ENCODE results near the gene IER5. TPM values are rescaled to one million over a fixed set of nuclear protein-coding genes. Genes with fewer than 3 reads are reported as not detected.

The IER5 gene
- total and polyA plus RNA-seq, 2 of the 13 experiments (the other 11 are each of a cell fraction or from before 2014, with no cell fraction given), result 2.5 to 3.5 TPM

DNA sequence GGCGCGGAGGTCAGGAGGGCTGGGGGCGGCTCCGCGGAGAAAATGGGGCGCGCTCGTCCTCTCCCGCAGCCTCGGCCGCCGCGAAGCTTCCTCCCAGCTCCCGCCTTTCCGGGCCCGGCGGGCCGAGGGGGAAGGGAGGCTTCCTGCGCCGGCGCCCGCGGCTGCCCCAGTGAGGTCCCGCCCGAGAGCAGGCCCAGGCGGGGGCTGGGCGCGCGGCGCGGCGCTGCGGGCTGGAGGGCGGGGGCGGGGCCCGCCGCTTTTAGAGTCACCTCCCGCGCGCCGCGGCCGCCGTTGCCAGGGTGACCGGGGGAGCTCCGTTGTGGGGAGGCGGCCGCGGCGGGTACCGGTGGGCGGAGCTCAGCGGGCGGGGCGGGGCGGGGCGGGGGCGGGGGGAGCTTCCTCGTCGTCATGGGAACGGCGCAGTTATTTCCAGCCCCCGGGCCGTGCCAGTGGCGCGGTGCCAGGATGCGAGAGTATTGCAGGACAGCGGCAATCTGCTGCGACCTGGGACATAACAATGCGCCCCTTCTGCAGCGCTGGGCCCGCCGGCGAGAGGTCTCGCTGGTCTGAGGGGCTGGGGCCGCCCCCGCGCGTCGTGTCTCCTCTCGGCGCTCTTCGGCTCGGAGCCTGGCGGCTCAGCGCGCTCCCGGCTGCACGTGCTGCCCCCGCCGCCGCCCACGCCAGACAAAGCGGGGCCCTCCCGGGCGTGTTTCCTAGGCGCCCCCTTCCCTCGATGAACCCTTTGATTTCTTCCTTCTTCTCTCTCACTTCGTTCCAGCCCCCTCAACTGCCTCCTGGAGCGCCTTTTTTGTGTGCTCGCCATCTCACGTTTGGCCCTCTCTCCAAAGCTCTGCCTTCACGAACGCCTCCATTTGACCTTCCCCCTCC is 16.9 kb downstream of the IER5 start (continued):
- TF ChIP-seq, protein P1, sequence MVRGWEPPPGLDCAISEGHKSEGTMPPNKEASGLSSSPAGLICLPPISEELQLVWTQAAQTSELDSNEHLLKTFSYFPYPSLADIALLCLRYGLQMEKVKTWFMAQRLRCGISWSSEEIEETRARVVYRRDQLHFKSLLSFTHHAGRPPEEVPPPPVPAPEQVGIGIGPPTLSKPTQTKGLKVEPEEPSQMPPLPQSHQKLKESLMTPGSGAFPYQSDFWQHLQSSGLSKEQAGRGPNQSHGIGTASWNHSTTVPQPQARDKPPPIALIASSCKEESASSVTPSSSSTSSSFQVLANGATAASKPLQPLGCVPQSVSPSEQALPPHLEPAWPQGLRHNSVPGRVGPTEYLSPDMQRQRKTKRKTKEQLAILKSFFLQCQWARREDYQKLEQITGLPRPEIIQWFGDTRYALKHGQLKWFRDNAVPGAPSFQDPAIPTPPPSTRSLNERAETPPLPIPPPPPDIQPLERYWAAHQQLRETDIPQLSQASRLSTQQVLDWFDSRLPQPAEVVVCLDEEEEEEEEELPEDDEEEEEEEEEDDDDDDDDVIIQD (CRISPR knock-in tag; IDR thresholded peaks at IDR 0.05; ENCODE audit: low read depth), result no peak
- TF ChIP-seq, protein P2, sequence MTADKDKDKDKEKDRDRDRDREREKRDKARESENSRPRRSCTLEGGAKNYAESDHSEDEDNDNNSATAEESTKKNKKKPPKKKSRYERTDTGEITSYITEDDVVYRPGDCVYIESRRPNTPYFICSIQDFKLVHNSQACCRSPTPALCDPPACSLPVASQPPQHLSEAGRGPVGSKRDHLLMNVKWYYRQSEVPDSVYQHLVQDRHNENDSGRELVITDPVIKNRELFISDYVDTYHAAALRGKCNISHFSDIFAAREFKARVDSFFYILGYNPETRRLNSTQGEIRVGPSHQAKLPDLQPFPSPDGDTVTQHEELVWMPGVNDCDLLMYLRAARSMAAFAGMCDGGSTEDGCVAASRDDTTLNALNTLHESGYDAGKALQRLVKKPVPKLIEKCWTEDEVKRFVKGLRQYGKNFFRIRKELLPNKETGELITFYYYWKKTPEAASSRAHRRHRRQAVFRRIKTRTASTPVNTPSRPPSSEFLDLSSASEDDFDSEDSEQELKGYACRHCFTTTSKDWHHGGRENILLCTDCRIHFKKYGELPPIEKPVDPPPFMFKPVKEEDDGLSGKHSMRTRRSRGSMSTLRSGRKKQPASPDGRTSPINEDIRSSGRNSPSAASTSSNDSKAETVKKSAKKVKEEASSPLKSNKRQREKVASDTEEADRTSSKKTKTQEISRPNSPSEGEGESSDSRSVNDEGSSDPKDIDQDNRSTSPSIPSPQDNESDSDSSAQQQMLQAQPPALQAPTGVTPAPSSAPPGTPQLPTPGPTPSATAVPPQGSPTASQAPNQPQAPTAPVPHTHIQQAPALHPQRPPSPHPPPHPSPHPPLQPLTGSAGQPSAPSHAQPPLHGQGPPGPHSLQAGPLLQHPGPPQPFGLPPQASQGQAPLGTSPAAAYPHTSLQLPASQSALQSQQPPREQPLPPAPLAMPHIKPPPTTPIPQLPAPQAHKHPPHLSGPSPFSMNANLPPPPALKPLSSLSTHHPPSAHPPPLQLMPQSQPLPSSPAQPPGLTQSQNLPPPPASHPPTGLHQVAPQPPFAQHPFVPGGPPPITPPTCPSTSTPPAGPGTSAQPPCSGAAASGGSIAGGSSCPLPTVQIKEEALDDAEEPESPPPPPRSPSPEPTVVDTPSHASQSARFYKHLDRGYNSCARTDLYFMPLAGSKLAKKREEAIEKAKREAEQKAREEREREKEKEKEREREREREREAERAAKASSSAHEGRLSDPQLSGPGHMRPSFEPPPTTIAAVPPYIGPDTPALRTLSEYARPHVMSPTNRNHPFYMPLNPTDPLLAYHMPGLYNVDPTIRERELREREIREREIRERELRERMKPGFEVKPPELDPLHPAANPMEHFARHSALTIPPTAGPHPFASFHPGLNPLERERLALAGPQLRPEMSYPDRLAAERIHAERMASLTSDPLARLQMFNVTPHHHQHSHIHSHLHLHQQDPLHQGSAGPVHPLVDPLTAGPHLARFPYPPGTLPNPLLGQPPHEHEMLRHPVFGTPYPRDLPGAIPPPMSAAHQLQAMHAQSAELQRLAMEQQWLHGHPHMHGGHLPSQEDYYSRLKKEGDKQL (CRISPR knock-in tag; IDR thresholded peaks at IDR 0.05; ENCODE audit: low read depth), result no peak
- TF ChIP-seq BORCS8-MEF2B (CRISPR knock-in tag; IDR thresholded peaks at IDR 0.05), result 0 out of 2 replicates have a peak, but pooled peaks have one; percentile 51
- no peak for TF ChIP-seq KLF15 (CRISPR knock-in tag; IDR thresholded peaks at IDR 0.05; ENCODE audit: borderline replicate concordance)
- TF ChIP-seq SRSF4 (IDR thresholded peaks at IDR 0.05; ENCODE audit: low read depth, low read length, poor library complexity, severe bottlenecking), result no peak
- peak; percentile 67 for TF ChIP-seq BHLHE40 (IDR thresholded peaks at IDR 0.05; ENCODE audit: low read length)
- TF ChIP-seq FOSL2 (CRISPR knock-in tag; IDR thresholded peaks at IDR 0.05), result 0 out of 2 replicates have a peak, but pooled peaks have one; percentile 18
- no peak for TF ChIP-seq MED1 (CRISPR knock-in tag; IDR thresholded peaks at IDR 0.05)
- TF ChIP-seq ZNF703 (CRISPR knock-in tag; IDR thresholded peaks at IDR 0.05; ENCODE audit: borderline replicate concordance), result peak; percentile 62; the same call in 1 of the 2 replicates
- peak; percentile 84; the same call in 1 of the 2 replicates for TF ChIP-seq ZFP90 (CRISPR knock-in tag; IDR thresholded peaks at IDR 0.05; ENCODE audit: borderline replicate concordance)
- no peak for TF ChIP-seq ZNF10 (CRISPR knock-in tag; IDR thresholded peaks at IDR 0.05; ENCODE audit: borderline replicate concordance, low read depth)
- TF ChIP-seq ZNF331 (CRISPR knock-in tag; IDR thresholded peaks at IDR 0.05), result 0 out of 2 replicates have a peak, but pooled peaks have one; percentile 16
- TF ChIP-seq ZNF333 (CRISPR knock-in tag; IDR thresholded peaks at IDR 0.05; ENCODE audit: borderline replicate concordance), result no peak
- TF ChIP-seq, protein P3, sequence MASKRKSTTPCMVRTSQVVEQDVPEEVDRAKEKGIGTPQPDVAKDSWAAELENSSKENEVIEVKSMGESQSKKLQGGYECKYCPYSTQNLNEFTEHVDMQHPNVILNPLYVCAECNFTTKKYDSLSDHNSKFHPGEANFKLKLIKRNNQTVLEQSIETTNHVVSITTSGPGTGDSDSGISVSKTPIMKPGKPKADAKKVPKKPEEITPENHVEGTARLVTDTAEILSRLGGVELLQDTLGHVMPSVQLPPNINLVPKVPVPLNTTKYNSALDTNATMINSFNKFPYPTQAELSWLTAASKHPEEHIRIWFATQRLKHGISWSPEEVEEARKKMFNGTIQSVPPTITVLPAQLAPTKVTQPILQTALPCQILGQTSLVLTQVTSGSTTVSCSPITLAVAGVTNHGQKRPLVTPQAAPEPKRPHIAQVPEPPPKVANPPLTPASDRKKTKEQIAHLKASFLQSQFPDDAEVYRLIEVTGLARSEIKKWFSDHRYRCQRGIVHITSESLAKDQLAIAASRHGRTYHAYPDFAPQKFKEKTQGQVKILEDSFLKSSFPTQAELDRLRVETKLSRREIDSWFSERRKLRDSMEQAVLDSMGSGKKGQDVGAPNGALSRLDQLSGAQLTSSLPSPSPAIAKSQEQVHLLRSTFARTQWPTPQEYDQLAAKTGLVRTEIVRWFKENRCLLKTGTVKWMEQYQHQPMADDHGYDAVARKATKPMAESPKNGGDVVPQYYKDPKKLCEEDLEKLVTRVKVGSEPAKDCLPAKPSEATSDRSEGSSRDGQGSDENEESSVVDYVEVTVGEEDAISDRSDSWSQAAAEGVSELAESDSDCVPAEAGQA (IDR thresholded peaks at IDR 0.05; ENCODE audit: low read depth), result no peak
- TF ChIP-seq, protein P3 (CRISPR knock-in tag; IDR thresholded peaks at IDR 0.05; ENCODE audit: borderline replicate concordance), result peak; percentile 64; the same call in 1 of the 2 replicates
